SK-N-SH (cell line): ENCODE results near the gene PRICKLE2. TPM values are rescaled to one million over a fixed set of nuclear protein-coding genes. Genes with fewer than 3 reads are reported as not detected.

ENCODE experiments used
- CTCF ChIA-PET: fragments of 300-600, 350-600 bp; formaldehyde crosslinking; extraction: SDS; loops from one replicate; lab custom pipeline; 2021; lab: Yijun Ruan, JAX
- POLR2A ChIA-PET: fragments of 350-600 bp; sonication (Branson Sonifier 250); formaldehyde crosslinking; extraction: SDS; loops from one replicate; lab custom pipeline; 2020; ENCODE audit warnings: antibody characterized with exemption, inconsistent platforms; lab: Yijun Ruan, JAX
- DNase-seq: peaks from one replicate; pipeline ENCODE4 v3.0.0; 2012
- H2AFZ ChIP-seq: fragments of 200-600 bp; sonication (generic); 2 replicates; pipeline ENCODE4 v1.8.1; 2016; ENCODE audit warnings: antibody characterized with exemption, mild to moderate bottlenecking, low read depth
- H3F3A ChIP-seq: fragments of 200-600 bp; sonication (generic); replicated peaks from 2 replicates; pipeline ENCODE3; 2016; ENCODE audit warnings: antibody characterized with exemption, mild to moderate bottlenecking; ENCODE audit not compliant: insufficient read depth
- H3K27ac ChIP-seq, 2 experiments: fragments of 200-500 bp in 1 of 2; fragments of 200-600 bp in 1 of 2; sonication (Bioruptor generic) in 1 of 2; sonication (generic), shearing (Covaris generic) in 1 of 2; 2 replicates each; pipeline versions ENCODE4 v1.5.1 to v1.6.1; 2014 to 2016; ENCODE audit warnings: low read depth in 2 of 2, inconsistent platforms in 1 of 2, low read length in 1 of 2, mild to moderate bottlenecking in 1 of 2, mixed read lengths in 1 of 2
- H3K27me3 ChIP-seq: fragments of 200-600 bp; sonication (generic), shearing (Covaris generic); 2 replicates; pipeline ENCODE4 v1.6.1; 2016; ENCODE audit warnings: mixed run types; ENCODE audit not compliant: insufficient read depth
- H3K36me3 ChIP-seq, 2 experiments: fragments of 200-500 bp in 1 of 2; fragments of 200-600 bp in 1 of 2; sonication (Bioruptor generic) in 1 of 2; sonication (generic) in 1 of 2; replicated peaks in 1 of 2; 2 replicates each; pipeline versions ENCODE3 to v1.5.1; 2014 to 2016; ENCODE audit warnings: low read length in 1 of 2, mild to moderate bottlenecking in 1 of 2; ENCODE audit not compliant: insufficient read depth in 2 of 2, control insufficient read depth in 1 of 2
- H3K4me1 ChIP-seq, 2 experiments: fragments of 200-500 bp in 1 of 2; fragments of 200-600 bp in 1 of 2; sonication (Bioruptor generic) in 1 of 2; sonication (generic), shearing (Covaris generic) in 1 of 2; 2 replicates each; pipeline versions ENCODE4 v1.5.1 to v1.6.1; 2014 to 2016; ENCODE audit warnings: low read depth in 1 of 2, low read length in 1 of 2, mixed run types in 1 of 2; ENCODE audit not compliant: insufficient read depth in 2 of 2, control insufficient read depth in 1 of 2
- H3K4me2 ChIP-seq: fragments of 200-600 bp; sonication (generic), shearing (Covaris generic); 2 replicates; pipeline ENCODE4 v1.6.1; 2017; ENCODE audit warnings: mixed run types
- H3K4me3 ChIP-seq, 2 experiments: fragments of 200-500 bp in 1 of 2; fragments of 200-600 bp in 1 of 2; sonication (Bioruptor generic) in 1 of 2; sonication (generic), shearing (Covaris generic) in 1 of 2; 2 replicates each; pipeline versions ENCODE4 v1.5.1 to v1.8.1; 2014 to 2016; ENCODE audit warnings: low read depth in 2 of 2, inconsistent platforms in 1 of 2, low read length in 1 of 2, mild to moderate bottlenecking in 1 of 2, mixed read lengths in 1 of 2, moderate library complexity in 1 of 2
- H3K79me2 ChIP-seq: fragments of 200-600 bp; sonication (generic); 2 replicates; pipeline ENCODE4 v1.8.1; 2017; ENCODE audit warnings: mild to moderate bottlenecking; ENCODE audit not compliant: insufficient read depth
- H3K9ac ChIP-seq: fragments of 200-600 bp; sonication (generic); 2 replicates; pipeline ENCODE4 v1.6.1; 2017; ENCODE audit warnings: mixed run types
- H3K9me2 ChIP-seq: fragments of 200-600 bp; sonication (generic); 2 replicates; pipeline ENCODE4 v1.6.1; 2017; ENCODE audit warnings: mixed run types
- H3K9me3 ChIP-seq: fragments of 200-600 bp; sonication (generic); 2 replicates; pipeline ENCODE4 v1.6.1; 2017; ENCODE audit warnings: mixed run types, mild to moderate bottlenecking, moderate library complexity
- H4K20me1 ChIP-seq: fragments of 200-600 bp; sonication (generic); 2 replicates; pipeline ENCODE4 v1.6.1; 2017; ENCODE audit warnings: mild to moderate bottlenecking, mixed run types; ENCODE audit not compliant: insufficient read depth
- EP300 ChIP-seq, 2 experiments: IDR thresholded peaks; 2 replicates each; pipeline versions ENCODE4 v1.4.0 to v1.6.1; 2012; ENCODE audit warnings: borderline replicate concordance in 1 of 2, low read depth in 1 of 2, low read length in 1 of 2
- GABPA ChIP-seq: IDR thresholded peaks from 2 replicates; pipeline ENCODE4 v1.4.0; 2012; ENCODE audit warnings: low read depth, mild to moderate bottlenecking
- JUND ChIP-seq: IDR thresholded peaks from 2 replicates; pipeline ENCODE4 v1.4.0; 2012
- MEF2A ChIP-seq: IDR thresholded peaks from 2 replicates; pipeline ENCODE4 v1.4.0; 2012; ENCODE audit warnings: low read depth, borderline replicate concordance
- MXI1 ChIP-seq: IDR thresholded peaks from 2 replicates; pipeline ENCODE4 v1.6.1; 2012; ENCODE audit warnings: mild to moderate bottlenecking, low read depth, low read length, improper control_type of control experiment
- RFX5 ChIP-seq: IDR thresholded peaks from 2 replicates; pipeline ENCODE4 v1.6.1; 2012; ENCODE audit warnings: mild to moderate bottlenecking, improper control_type of control experiment, low read length
- RXRA ChIP-seq: IDR thresholded peaks from 2 replicates; pipeline ENCODE4 v1.4.0; 2012; ENCODE audit warnings: low read depth, mild to moderate bottlenecking, borderline replicate concordance
- TAF1 ChIP-seq: IDR thresholded peaks from 2 replicates; pipeline ENCODE4 v1.6.1; 2012; ENCODE audit warnings: low read depth, mild to moderate bottlenecking, low read length, moderate library complexity, borderline replicate concordance
- YY1 ChIP-seq: IDR thresholded peaks from 2 replicates; pipeline ENCODE4 v1.4.0; 2012; ENCODE audit warnings: low read depth, mild to moderate bottlenecking
- WGBS: methylation state at CpG from one replicate; pipeline ENCODE4 v1.1.6; 2017; ENCODE audit warnings: low lambda C conversion rate; 5-methylcytosine and 5-hydroxymethylcytosine counted together
- polyA plus RNA-seq, 3 experiments: library from polyadenylated mRNA; depleted of rRNA; stranded (reverse); fragments of >200 nt; gene quantifications; 2 replicates each; pipeline ENCODE4 v1.2.3, GENCODE V29; 2012
- TF ChIP-seq, protein P1 (sequence below): IDR thresholded peaks from 2 replicates; pipeline ENCODE4 v1.4.0; 2012; ENCODE audit warnings: low read depth, borderline replicate concordance
- TF ChIP-seq, protein P2 (sequence below): IDR thresholded peaks from 2 replicates; pipeline ENCODE4 v1.4.0; 2012; ENCODE audit warnings: low read depth, borderline replicate concordance
- TF ChIP-seq, protein P3 (sequence below): IDR thresholded peaks from 2 replicates; pipeline ENCODE4 v1.4.0; 2012; ENCODE audit warnings: low read depth
- TF ChIP-seq, protein P4 (sequence below): fragments of 150-350 bp; IDR thresholded peaks from 2 replicates; pipeline ENCODE4 v1.6.1; 2017; ENCODE audit warnings: antibody characterized with exemption, low read length, low read depth, borderline replicate concordance

PRICKLE2 gene
- polyA plus RNA-seq, 1 of the 3 experiments (the other 2 are of a cell fraction): 0.67 TPM

DNA sequence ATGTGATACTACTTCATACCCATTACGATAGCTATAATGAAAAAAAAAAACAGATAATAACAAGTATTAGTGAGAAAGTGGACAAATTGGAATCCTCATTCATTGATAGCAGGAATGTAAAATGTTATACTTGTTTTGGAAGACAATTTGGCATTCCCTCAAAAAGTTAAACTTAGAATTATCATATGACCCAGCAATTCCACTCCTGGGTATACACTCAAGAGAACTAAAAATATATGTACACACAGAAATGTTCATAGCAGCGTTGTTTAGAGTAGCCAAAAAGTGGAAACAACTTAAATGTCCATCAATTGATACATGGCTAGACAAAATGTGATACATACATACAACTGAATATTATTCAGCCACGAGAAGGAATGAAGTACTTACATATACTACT, 69.9 kb downstream of the PRICKLE2 start:
- Histone ChIP-seq H3K4me2 (no peak overlapping the region), H3K27me3 (no peaks in the 10 kb centered on the region), H3K9me2 (no peaks in the 10 kb centered on the region), H3K4me3 (no peak overlapping the region), H3K9me3 (no peaks in the 10 kb centered on the region), H3K27ac (no peak overlapping the region), H2AFZ (no peak overlapping the region), H3F3A (no peaks in the 10 kb centered on the region), H3K9ac (no peak overlapping the region), H4K20me1 (no peaks in the 10 kb centered on the region), H3K79me2 (no peaks in the 10 kb centered on the region), H3K4me1 (peaks cover 0 to 24% of the 10 kb centered on the region in 2 experiments; a peak in 2 of 4 replicates), H3K36me3 (no peaks in the 10 kb centered on the region)
- TF ChIP-seq EP300 (IDR thresholded peaks at IDR 0.05; ENCODE audit: borderline replicate concordance in 1 of 2, low read depth in 1 of 2, low read length in 1 of 2) (no peak), RXRA (no peak), RFX5 (no peak), YY1 (no peak), TAF1 (no peak), GABPA (no peak), JUND (no peak)
- TF ChIP-seq, protein P1, sequence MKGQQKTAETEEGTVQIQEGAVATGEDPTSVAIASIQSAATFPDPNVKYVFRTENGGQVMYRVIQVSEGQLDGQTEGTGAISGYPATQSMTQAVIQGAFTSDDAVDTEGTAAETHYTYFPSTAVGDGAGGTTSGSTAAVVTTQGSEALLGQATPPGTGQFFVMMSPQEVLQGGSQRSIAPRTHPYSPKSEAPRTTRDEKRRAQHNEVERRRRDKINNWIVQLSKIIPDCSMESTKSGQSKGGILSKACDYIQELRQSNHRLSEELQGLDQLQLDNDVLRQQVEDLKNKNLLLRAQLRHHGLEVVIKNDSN: no peak
- TF ChIP-seq, protein P2, sequence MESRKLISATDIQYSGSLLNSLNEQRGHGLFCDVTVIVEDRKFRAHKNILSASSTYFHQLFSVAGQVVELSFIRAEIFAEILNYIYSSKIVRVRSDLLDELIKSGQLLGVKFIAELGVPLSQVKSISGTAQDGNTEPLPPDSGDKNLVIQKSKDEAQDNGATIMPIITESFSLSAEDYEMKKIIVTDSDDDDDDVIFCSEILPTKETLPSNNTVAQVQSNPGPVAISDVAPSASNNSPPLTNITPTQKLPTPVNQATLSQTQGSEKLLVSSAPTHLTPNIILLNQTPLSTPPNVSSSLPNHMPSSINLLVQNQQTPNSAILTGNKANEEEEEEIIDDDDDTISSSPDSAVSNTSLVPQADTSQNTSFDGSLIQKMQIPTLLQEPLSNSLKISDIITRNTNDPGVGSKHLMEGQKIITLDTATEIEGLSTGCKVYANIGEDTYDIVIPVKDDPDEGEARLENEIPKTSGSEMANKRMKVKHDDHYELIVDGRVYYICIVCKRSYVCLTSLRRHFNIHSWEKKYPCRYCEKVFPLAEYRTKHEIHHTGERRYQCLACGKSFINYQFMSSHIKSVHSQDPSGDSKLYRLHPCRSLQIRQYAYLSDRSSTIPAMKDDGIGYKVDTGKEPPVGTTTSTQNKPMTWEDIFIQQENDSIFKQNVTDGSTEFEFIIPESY: no peak
- TF ChIP-seq, protein P3, sequence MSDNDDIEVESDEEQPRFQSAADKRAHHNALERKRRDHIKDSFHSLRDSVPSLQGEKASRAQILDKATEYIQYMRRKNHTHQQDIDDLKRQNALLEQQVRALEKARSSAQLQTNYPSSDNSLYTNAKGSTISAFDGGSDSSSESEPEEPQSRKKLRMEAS: no peak
- TF ChIP-seq, protein P4, sequence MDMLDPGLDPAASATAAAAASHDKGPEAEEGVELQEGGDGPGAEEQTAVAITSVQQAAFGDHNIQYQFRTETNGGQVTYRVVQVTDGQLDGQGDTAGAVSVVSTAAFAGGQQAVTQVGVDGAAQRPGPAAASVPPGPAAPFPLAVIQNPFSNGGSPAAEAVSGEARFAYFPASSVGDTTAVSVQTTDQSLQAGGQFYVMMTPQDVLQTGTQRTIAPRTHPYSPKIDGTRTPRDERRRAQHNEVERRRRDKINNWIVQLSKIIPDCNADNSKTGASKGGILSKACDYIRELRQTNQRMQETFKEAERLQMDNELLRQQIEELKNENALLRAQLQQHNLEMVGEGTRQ: no peak
- POLR2A ChIA-PET: no interaction called here
- no peak for DNase-seq
- 91% methylated on average over 3 of the region's 3 CpGs for WGBS
- CTCF ChIA-PET: no interaction called here

DNA sequence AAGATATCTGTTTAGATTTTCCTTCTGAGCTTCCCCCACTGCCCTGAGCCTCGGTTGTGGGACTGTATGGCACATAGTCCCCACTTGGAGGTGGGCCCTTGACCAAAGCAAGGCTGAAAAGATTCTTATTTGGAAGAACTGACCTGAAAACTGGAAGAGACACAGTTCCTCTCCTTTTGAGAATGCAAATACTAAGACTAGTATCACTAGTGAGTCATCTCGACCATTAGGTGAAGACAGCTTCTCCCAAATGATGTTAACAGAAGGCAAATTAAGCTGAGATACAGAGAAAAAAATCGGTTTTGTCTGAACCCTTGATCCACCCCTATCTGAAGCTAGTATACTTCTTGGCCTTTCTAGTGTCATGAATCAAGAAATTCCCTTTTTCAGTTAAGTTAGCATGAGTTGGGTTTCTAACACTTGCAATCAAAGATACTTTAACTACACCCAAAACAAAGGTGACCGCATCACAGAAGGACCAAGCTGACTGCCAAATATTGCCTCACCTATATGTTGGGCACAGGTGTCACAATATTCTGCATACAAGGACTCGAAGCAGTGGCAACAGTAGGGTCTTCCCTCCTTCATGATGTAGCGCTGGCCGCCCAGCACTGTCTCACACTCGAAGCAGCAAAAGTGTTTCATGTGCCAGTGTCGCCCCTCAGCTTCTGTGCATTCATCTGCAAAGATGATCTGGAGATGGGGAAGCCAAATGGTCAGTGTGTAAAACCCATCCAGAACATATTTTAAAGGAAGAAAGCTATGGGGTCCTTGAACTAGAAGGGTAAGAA, 72.4 kb downstream of the PRICKLE2 start:
- no peak overlapping the region for H3K4me3 ChIP-seq
- H3K27ac ChIP-seq: no peak overlapping the region
- H3K9ac ChIP-seq: no peak overlapping the region
- H3F3A ChIP-seq: no peaks in the 10 kb centered on the region
- no peak overlapping the region for H3K4me2 ChIP-seq
- 89% methylated on average over 9 of the region's 9 CpGs for WGBS
- DNase-seq: no peak
- TF ChIP-seq MXI1 (no peak), MEF2A (no peak)
- H3K9me3 ChIP-seq: no peaks in the 10 kb centered on the region
- no peak overlapping the region for H2AFZ ChIP-seq
- ChIA-PET CTCF (interaction anchor here (1.0 to 1.4 kb wide), 3 partner anchors 8 to 15 kb away, joined by 3 to 5 read pairs (median 4); no protein-coding TSS in a partner anchor), POLR2A (no interaction called here)
- peaks cover 0 to 28% of the 10 kb centered on the region in 2 experiments; a peak in 2 of 4 replicates for H3K4me1 ChIP-seq
- no peaks in the 10 kb centered on the region for H4K20me1 ChIP-seq
- no peaks in the 10 kb centered on the region for H3K36me3 ChIP-seq
- no peaks in the 10 kb centered on the region for H3K27me3 ChIP-seq
- no peaks in the 10 kb centered on the region for H3K79me2 ChIP-seq
- no peaks in the 10 kb centered on the region for H3K9me2 ChIP-seq
